HG03196 (cell line): ENCODE results near the gene CRYZ.
A peak's percentile ranks its signal among the peaks of the same experiment; 100 is the strongest.
"Not testable (repeated sequence)": the region's sequence is repeated elsewhere in the genome, so short reads cannot be mapped to it uniquely, and the experiment has no call there.

Experiments
- ATAC-seq: cut with Tn5 transposase; IDR thresholded peaks from one replicate; pipeline ENCODE4 v1.9.1; 2021; ENCODE audit not compliant: unreplicated experiment

The CRYZ gene, protein sequence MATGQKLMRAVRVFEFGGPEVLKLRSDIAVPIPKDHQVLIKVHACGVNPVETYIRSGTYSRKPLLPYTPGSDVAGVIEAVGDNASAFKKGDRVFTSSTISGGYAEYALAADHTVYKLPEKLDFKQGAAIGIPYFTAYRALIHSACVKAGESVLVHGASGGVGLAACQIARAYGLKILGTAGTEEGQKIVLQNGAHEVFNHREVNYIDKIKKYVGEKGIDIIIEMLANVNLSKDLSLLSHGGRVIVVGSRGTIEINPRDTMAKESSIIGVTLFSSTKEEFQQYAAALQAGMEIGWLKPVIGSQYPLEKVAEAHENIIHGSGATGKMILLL

DNA sequence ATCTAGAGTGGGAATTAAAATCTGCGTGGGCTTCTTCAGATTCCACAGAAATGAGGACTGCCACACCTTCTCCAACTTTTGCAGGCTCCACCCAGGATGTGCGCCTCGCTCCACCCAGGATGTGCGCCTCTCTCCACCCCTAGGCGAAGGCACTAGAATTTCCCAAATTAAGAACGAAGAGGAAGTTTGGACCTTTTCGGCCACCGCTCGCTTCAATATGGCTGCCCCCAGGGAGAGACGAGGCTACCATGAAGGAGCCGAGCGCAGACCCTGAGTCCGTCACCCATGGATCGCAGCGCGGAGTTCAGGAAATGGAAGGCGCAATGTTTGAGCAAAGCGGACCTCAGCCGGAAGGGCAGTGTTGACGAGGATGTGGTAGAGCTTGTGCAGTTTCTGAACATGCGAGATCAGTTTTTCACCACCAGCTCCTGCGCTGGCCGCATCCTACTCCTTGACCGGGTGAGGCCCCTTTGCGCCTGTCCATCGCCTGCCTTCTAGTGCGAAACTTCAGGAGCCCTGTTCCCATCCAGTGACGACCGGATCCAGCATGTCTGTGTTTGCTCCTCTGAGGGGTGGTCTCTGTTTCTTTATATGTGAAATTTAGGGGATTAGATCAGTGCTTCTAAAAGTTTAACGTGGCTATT lies at the start of gene CRYZ, which contains the start of gene TYW3:
TSS of gene CRYZ (minus strand) at position 91 of the 644 bp plus-strand sequence. CDS start 8,229 bp downstream, outside the sequence.
TSS of gene TYW3 (plus strand) at position 193 of the 644 bp plus-strand sequence. CDS start at position 286, 93 bp downstream.
- peak; percentile 56 for ATAC-seq

DNA sequence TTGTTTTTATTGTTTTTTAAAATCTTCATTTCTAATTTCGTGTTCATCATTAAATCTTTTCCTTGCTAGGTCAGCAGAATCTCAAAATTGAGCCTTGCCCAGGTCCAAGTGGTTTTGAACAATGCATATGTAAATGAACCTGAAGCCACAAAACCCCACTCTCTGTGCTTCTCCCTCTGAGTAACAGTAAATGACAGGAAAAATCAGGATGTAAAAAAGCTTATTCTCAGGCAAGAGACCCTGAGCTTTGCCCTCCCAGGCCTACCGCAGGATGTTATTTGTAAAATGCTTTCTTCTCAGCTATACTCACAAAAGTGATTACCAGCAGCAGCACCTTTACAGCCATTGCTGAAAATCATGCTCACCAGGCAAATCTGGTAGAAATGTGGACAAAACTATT lies 47.7 kb upstream of the CRYZ start:
- ATAC-seq = no peak

DNA sequence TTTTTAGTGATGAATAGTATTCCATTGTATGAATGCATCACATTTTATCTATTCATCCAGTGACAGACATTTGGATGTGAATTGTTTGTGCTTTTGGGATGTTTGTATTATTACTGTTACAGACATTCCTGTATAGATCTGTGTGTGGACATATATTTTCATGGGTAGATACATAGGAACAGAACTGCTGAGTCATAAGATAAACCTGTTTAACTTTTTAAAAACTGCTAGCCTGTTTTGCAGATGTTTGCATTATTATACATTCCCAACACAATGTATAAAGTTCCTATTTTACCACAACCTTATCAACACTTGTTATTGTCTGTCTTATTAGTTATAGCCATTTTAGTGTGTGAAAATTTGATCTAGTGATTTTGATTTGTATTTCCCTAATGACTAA lies 46.9 kb upstream of the CRYZ start:
- ATAC-seq = no peak

DNA sequence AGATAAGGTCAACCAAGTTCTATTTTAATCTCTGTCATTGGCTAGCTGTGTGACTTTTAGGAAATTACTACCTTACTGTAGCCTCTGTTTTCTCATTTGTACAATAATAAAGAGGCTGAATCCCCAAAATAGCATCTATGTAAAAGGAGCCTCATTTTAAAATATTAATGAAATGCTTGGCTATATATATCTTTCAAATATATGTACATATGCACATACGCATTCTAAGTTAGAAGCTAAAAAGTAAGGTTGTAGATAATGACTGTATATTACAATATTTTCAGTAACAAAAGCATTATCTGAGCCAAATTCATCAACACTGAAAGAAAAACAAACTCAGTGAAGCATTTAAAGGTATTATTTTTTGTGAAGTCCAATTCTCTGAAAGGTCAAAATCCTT lies 44.7 kb upstream of the CRYZ start:
- ATAC-seq = no peak

DNA sequence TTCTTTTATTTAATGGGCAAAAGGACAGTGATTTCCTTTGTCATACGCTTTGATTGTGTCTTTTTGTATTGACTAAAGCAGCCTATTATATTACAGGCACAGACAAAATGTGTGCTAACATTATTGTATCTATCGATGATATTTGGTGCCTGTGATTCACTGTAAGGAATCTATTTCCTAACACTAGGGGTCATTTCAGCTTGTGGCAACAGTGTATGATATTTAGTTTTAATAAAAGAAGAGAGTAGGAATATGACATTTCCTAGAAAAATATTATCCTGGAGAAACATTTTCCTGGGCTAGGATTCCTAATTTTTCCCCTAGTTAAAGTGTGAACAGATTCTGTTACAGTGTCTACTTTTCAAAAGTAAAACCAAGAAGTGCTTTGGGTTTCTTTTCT lies 42.9 kb upstream of the CRYZ start:
- no peak for ATAC-seq

DNA sequence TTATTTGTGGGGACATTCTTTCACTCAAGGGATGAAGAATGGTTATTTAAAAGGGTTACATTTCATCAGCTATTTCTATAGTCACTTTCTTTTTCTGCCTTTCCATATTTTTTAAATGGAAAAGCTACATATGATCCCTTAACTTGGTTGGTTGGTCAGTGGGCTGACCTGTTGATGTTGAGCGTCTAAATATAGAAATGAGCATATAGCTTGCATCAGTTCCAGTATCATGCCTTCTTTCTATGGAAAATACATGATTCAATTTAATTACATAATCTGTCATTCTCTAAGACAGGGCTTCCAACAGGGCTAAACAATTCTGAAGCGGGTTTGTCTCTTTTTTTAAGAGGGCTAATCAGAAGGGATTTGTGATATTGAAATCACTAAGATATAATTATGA lies 40.7 kb upstream of the CRYZ start:
- ATAC-seq = no peak

DNA sequence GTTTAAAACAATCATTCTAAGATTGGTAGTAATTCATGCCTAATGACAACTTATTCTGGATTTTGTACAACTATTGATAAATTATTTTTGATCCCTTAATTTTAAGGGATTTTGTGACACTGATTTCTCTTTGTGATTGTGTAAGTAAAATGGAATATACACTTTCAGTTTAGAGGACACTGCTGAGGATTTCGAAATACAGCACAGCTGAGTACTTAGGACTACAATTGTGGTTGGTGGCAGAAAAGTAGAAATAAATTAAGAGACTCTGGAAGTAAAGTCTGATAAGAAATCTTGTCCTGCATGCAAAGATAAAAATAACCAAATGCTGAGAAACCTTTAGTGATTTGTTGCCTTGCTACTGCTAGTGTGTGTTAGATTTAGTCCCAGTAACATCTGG lies 40.1 kb upstream of the CRYZ start:
- no peak for ATAC-seq

DNA sequence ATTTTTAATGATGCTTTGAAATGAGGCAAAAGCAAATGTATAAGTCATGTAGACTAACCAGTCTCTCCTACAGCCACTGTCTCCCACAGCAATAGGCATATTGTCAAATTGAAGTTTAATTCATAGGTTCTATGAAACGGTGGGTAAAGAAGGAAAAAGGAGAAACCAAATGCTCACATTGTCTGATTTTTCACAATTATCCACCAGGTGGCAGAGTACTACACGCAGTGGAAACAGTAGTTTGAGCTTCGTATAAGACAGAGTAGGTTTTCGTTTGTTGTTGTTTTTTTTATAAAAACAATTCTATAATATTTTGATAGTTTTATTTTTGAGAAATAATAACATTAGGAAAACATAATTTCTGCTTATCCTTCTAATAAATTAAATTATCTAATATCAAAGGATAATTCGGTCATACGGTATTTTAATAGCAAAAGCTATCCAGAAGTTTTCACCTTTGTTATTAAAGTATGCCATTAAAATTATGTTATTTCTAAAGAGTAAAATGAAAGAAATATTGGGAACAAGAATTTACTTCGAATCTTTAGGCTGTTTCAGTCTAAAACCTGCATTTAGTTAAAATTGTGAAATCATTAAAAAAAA lies 39.2 kb upstream of the CRYZ start:
- ATAC-seq = no peak

DNA sequence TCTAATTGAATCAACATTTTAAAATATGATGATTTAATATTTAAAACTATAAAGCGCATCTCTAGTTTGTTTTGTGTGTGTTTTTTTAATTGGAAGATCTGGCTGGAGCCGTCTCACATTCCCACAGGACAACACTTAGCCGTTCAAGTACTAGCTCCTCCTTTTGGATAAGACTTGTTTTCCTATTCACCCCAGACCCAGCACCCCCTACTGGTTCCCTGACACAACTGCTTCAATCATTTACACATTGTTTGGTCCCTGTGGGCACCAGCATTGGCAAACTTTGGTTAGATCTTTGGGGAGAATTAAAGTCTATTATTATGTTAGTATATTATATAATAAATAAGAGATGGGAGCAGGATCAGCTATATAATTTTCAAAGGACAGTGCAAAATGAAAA lies 34.6 kb upstream of the CRYZ start:
- no peak for ATAC-seq

DNA sequence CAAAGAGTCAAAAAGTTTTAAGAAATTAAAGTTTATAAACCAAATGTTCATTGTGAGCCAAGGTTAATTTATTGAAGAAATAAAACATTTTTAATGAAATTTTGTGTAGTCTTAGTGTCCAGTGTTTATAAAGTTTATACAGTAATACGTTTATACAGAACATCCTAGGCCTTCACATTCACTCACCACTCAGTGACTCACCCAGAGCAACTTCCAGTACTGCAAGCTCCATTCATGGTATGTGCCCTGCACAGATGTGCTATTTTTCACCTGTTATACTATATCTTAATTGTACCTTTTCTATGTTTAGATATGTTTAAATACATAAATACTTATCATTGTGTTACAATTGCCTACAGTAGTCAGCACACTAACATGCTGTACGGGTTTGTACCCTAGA lies 33.7 kb upstream of the CRYZ start:
- no peak for ATAC-seq

DNA sequence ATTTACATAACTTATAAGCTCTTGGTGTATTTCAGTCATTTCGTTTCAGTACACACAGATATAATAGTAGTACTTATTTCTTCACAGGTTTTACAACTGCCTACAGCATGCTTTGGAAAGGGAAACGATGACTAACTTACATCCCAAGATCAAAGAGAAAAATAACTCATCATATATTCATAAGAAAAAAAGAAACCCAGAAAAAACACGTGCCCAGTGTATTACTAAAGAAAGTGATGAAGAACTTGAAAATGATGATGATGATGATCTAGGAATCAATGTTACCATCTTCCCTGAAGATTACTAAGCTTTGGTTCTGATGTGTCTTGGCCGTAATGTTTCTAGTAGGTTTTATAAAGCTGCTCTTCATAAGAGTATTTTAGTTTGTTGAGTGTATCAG lies 31.0 kb upstream of the CRYZ start:
- no peak for ATAC-seq

DNA sequence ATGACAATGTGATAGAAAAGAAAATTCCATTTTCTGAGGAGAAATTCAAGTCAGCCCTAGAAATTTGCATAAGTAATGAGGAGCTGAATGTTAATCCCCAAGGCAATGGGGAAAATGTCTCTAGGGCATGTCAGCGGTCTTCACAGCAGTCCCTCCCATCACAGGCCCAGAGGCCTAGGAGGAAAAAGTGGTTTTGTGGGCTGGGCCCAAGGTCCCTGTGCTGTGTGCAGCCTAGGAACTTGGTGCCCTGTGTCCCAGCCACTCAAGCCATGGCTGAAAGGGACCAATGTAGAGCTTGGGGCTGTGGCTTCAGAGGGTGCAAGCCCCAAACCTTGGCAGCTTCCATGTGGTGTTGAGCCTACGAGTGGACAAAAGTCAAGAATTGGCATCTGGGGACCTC lies 23.8 kb upstream of the CRYZ start:
- not testable (repeated sequence) for ATAC-seq

DNA sequence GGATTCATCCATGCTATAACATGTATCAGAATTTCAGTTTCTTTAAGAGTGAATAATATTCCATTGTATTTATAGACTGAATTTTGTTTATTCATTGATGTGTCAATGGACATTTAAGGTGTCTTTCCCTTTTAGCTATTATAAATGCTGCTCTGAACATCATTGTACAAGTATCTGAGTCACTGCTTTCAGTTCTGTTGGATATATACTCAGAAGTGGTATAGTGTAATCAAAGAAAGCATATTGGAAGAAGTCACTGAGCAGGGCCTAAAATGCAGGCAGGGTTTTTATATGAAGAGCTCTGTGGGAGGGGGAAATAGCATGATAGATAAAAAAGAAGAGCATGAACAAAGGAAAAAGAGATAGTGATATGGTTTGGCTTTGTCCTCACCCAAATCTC lies 22.6 kb upstream of the CRYZ start:
- ATAC-seq = no peak

DNA sequence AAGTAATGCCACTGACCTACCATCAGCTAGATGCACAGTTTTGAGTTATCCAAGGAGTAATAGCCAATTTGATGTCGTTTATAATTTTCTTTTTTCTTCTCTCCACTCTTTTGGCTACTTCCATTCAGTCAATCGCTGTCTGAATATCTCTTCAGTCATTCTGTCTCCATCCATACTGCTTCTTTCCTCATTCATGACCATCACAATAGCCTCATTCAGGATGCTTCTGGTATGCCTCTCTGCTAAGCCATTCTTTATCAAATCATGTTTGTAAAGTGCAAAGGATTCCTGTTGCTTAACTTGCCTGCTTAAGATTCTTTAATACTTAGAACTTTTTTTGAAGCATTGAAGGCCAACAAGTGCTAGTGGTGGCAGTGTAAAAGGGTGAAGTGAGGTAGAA lies 20.3 kb upstream of the CRYZ start:
- ATAC-seq = no peak

DNA sequence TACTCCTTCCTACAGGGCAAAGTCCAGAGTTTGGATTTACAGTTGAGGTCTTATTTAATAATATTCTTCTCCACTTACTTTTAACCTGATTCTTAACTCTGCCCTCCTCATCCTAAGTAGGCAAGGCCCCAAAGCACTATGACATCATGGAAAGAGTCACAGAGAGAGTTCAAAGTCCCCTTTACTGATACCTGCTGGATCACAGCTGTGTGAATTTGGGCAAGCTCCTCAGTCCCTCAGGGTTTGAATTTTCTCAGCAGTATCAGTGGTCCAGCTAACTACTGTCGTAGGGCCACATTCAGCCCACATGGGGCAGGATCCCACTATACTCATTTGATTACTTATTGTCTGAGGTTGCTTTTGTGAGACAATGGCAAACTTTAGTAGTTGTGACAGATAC lies 16.1 kb upstream of the CRYZ start:
- ATAC-seq = peak; percentile 90

DNA sequence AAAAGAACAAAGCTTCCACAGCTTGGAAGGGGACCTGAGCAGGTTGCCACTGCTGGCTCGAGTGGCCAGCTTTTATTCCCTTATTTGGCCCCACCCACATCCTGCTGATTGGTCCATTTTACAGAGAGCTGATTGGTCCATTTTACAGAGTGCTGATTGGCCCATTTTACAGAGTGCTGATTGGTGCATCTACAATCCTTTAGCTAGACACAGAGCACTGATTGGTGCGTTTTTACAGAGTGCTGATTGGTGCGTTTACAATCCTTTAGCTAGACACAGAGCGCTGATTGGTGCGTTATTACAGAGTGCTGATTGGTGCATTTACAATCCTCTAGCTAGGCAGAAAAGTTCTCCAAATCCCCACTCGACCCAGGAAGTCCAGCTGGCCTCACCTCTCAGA lies 12.4 kb upstream of the CRYZ start:
- ATAC-seq = not testable (repeated sequence)

DNA sequence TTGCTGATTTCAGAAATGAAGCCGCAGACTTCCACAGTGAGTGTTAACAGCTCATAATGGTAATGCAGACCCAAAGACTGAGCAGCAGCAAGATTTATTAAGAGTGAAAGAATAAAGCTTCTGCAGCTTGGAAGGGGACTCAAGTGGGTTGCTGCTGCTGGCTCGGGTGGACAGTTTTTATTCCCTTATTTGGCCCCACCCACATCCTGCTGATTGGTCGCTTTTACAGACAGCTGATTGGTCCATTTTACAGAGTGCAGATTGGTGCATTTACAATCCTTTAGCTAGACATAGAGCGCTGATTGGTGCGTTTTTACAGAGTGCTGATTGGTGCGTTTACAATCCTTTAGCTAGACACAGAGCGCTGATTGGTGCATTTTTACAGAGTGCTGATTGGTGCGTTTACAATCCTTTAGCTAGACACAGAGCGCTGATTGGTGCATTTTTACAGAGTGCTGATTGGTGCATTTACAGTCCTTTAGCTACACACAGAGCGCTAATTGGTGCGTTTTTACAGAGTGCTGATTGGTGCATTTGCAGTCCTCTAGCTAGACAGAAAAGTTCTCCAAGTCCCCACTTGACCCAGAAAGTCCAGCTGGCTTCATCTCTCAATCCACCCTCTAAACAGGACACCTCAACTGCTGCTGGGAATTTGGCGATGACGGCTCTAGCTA lies 7.6 kb upstream of the CRYZ start:
- not testable (repeated sequence) for ATAC-seq

DNA sequence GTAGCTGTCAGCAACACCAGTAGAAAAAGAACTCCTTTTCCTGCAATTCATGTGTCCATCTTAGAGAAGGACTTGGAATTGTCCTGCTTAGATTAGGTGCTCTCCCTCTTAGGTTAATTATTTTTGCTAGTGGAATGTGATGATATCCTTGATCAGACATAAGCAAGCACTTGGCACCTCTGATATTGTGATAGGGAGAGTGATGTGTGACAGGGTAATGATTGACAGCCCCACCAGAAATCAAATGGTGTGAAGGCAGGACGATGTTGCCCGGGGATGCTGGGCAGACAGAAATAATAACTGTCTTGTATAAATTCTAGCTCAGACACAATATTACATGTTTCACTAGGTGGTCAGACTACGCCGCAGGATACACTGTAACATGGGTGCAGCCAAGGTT lies 4.5 kb upstream of the CRYZ start:
- ATAC-seq = no peak

DNA sequence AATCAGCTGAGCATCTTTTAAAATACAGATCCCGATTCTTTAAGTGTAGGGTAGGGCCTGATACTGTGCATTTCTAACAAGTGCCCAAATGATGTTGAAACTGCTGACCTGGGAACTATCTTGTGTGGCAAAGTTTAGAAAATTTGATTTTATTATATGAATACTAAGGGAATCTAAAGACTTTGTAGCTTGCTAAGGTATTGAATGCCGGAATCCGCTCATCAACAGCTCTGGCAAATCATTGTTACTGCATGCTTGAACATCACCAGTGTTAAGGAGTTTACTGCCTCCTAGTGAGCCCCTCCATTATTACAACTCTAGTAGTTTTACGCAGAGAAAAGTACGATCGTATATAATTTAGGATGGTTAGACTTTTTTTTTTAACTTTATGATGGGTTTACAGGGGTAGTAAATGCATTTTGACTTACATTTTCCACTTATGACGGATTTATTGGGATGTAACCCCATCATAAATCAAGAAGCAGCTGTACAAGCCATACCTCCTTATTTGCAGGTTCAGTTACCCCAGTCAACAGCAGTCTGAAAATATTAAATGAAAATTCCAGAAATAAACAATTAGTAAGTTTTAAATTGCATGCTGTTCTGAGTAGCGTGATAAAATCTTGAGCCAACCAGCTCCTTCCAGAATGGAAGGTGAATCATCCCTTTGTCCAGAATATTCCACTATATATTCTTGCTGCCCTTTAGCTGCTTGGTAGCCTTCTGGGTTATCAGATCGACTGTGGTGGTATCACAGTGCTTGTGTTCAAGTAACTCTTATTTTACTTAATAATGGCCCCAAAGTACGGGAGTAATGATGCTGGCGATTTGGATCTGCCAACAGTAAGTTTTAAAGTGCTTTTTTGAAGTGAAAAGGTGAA lies 994 bp upstream of the CRYZ start:
- ATAC-seq = peak; percentile 55

DNA sequence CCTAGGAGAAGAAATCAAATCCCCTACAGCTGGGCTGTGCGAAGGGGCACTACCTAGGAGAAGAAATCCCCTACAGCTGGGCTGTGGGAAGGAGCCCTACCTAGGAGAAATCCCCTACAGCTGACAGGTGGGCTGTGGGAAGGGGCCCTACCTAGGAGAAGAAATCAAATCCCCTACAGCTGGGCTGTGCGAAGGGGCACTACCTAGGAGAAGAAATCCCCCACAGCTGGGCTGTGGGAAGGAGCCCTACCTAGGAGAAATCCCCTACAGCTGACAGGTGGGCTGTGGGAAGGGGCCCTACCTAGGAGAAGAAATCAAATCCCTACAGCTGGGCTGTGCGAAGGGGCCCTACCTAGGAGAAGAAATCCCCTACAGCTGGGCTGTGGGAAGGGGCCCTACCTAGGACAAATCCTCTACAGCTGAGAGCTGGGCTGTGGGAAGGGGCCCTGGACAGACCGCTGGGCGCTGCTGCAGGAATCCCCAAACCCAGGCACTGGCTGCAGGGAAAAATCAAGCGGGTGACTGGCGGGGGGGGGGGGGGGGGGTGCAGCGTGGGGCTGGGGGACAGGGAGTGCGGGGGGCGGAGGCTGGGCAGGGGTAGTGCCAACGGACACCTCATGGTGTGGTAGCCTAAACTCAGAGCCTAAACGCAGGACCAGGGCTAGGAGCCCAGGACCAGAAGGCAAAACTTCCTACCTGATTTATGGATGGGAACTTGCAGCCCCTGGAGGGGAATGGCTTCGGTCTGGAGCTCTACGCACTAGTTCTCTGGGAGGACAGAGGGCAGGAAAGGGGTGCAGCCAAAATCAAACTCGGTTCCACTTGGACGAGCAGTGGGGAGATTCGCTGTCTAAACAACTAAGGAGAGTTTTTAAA lies 541 bp downstream of the CRYZ start:
- ATAC-seq = peak; percentile 11
